Endothelial cell of umbilical vein (primary cell): ENCODE measurements around the gene FHDC1. TPM values are rescaled to one million over a fixed set of nuclear protein-coding genes. Genes with fewer than 3 reads are reported as not detected.

Experiments
- BruUV-seq: library from RNA; stranded (reverse); fragments of 400-500 nt; replicated peaks from 2 replicates; lab custom pipeline; 2021; lab: Mats Ljungman, UMichigan
- CTCF ChIA-PET: fragments of 300-600, 350-600 bp; sonication (Branson Sonifier 250); formaldehyde crosslinking; loops from one replicate; lab custom pipeline; 2021; ENCODE audit warnings: antibody characterized with exemption, inconsistent platforms; lab: Charles Lee
- POLR2A ChIA-PET: fragments of 300-600, 350-600 bp; sonication (Branson Sonifier 250); formaldehyde crosslinking; loops from one replicate; lab custom pipeline; 2021; ENCODE audit warnings: antibody characterized with exemption, inconsistent platforms; lab: Charles Lee
- DNase-seq: peaks from one replicate; pipeline ENCODE4 v3.0.0-alpha.2; 2011; ENCODE audit warnings: low read depth, low spot score
- FAIRE-seq: peaks from 2 replicates; lab custom pipeline; 2011; peaks lifted over from hg19 to GRCh38; lab: Jason Lieb, UNC
- H2AFZ ChIP-seq: 2 replicates; pipeline ENCODE4 v1.6.0; 2012; ENCODE audit warnings: low read depth, low read length, control low read depth, inconsistent platforms
- H3K27ac ChIP-seq: 2 replicates; pipeline ENCODE4 v1.5.1; 2011; ENCODE audit warnings: low read depth, mild to moderate bottlenecking, control low read depth, low read length, moderate library complexity; ENCODE audit not compliant: insufficient read depth
- H3K27me3 ChIP-seq, 2 experiments: 2 replicates each; pipeline versions ENCODE4 v1.6.0 to v1.6.1; 2011; ENCODE audit warnings: low read length in 2 of 2, mixed read lengths in 1 of 2; ENCODE audit not compliant: control insufficient read depth in 2 of 2, insufficient read depth in 2 of 2
- H3K36me3 ChIP-seq, 2 experiments: 2 replicates in 1 of 2; 3 replicates in 1 of 2; pipeline ENCODE4 v1.5.1; 2011; ENCODE audit warnings: low read length in 2 of 2, mild to moderate bottlenecking in 1 of 2, moderate library complexity in 1 of 2; ENCODE audit not compliant: control insufficient read depth in 2 of 2, insufficient read depth in 2 of 2; ENCODE audit errors: extremely low read depth in 1 of 2
- H3K4me1 ChIP-seq: 3 replicates; pipeline ENCODE4 v1.5.1; 2011; ENCODE audit warnings: mild to moderate bottlenecking, low read length; ENCODE audit not compliant: control insufficient read depth, insufficient read depth; ENCODE audit errors: extremely low read depth
- H3K4me2 ChIP-seq: 2 replicates; pipeline ENCODE4 v1.6.1; 2011; ENCODE audit warnings: low read length, control low read depth, mixed read lengths; ENCODE audit not compliant: insufficient read depth
- H3K4me3 ChIP-seq, 3 experiments: fragments of 200-600 bp in 1 of 3; sonication (generic), shearing (Covaris generic) in 1 of 3; replicated peaks in 1 of 3; 2 replicates each; pipeline ENCODE4 v1.5.1; 2011 to 2016; ENCODE audit warnings: control low read depth in 3 of 3, low read length in 3 of 3, mild to moderate bottlenecking in 2 of 3, inconsistent platforms in 1 of 3, low read depth in 1 of 3, moderate library complexity in 1 of 3; ENCODE audit not compliant: insufficient read depth in 1 of 3
- H3K79me2 ChIP-seq: 2 replicates; pipeline ENCODE4 v1.6.0; 2012; ENCODE audit warnings: low read length, inconsistent platforms; ENCODE audit not compliant: control insufficient read depth, insufficient read depth
- H3K9ac ChIP-seq: replicated peaks from 2 replicates; pipeline ENCODE3; 2011; ENCODE audit warnings: low read length, control low read depth; ENCODE audit not compliant: insufficient read depth; ENCODE audit errors: extremely low read depth
- H3K9me1 ChIP-seq: replicated peaks from 3 replicates; pipeline ENCODE4 v1.6.0; 2011; ENCODE audit warnings: mild to moderate bottlenecking, low read length; ENCODE audit not compliant: control insufficient read depth, insufficient read depth; ENCODE audit errors: extremely low read depth
- H3K9me3 ChIP-seq: replicated peaks from 2 replicates; pipeline ENCODE4 v1.5.1; 2012; ENCODE audit warnings: low read length, inconsistent platforms; ENCODE audit not compliant: control insufficient read depth, insufficient read depth
- H4K20me1 ChIP-seq: replicated peaks from 2 replicates; pipeline ENCODE3; 2011; ENCODE audit warnings: mild to moderate bottlenecking, low read length; ENCODE audit not compliant: control insufficient read depth, insufficient read depth; ENCODE audit errors: extremely low read depth
- EZH2 ChIP-seq: IDR thresholded peaks from 2 replicates; pipeline ENCODE4 v1.6.1; 2012; ENCODE audit warnings: borderline replicate concordance, low read depth, mild to moderate bottlenecking, moderate library complexity, low read length, inconsistent platforms; ENCODE audit not compliant: severe bottlenecking
- FOS ChIP-seq: IDR thresholded peaks from 2 replicates; pipeline ENCODE4 v1.6.1; 2011; ENCODE audit warnings: mild to moderate bottlenecking, low read length, moderate library complexity, borderline replicate concordance; ENCODE audit not compliant: insufficient read depth
- GATA2 ChIP-seq: IDR thresholded peaks from 2 replicates; pipeline ENCODE4 v1.7.0; 2011; ENCODE audit warnings: low read depth, mild to moderate bottlenecking, moderate library complexity, mixed read lengths, low read length; ENCODE audit not compliant: insufficient read length, insufficient read depth
- JUN ChIP-seq: IDR thresholded peaks from 2 replicates; pipeline ENCODE4 v1.6.1; 2011; ENCODE audit warnings: borderline replicate concordance, low read depth; ENCODE audit not compliant: insufficient read length, insufficient read depth
- MYC ChIP-seq: IDR thresholded peaks from one replicate; pipeline ENCODE4 v1.6.1; 2011; ENCODE audit warnings: mild to moderate bottlenecking, low read depth, low read length
- POLR2A ChIP-seq: IDR thresholded peaks from 2 replicates; pipeline ENCODE4 v1.6.1; 2012; ENCODE audit warnings: low read depth, mild to moderate bottlenecking, control low read depth, low read length
- POLR2AphosphoS5 ChIP-seq: IDR thresholded peaks from 2 replicates; pipeline ENCODE4 v1.6.1; 2012; ENCODE audit warnings: low read depth, mild to moderate bottlenecking, control low read depth, low read length, moderate library complexity; ENCODE audit not compliant: insufficient read depth
- dilution Hi-C: fragments of 300-500 bp; cut with MboI; formaldehyde crosslinking; loops from one replicate; pipeline ENCODE4 v1.15.0; 2019; ENCODE audit warnings: low sequenced_read_pairs; ENCODE audit not compliant: extremely low pct_ligation_motif_present
- intact Hi-C: fragments of 100-400 bp; cut with micrococcal nuclease; formaldehyde crosslinking; loops from one replicate; pipeline ENCODE4 v1.10.0; 2022
- polyA plus RNA-seq, 4 experiments: library from polyadenylated mRNA; depleted of rRNA in 3 of 4; stranded (reverse) in 3 of 4; unstranded in 1 of 4; fragments of >200 nt; gene quantifications; 2 replicates each; pipeline versions ENCODE4 v1.2.1 to v1.2.3, GENCODE V29; 2011 to 2012; ENCODE audit warnings: missing spikeins in 1 of 4
- total RNA-seq: library from RNA; stranded (reverse); gene quantifications from 2 replicates; pipeline ENCODE4 v1.2.3, GENCODE V29; 2021
- TF ChIP-seq, protein P1 (sequence below), 2 donors: IDR thresholded peaks; 1 replicate in 1 of 2; 2 replicates in 1 of 2; pipeline ENCODE4 v1.5.1; 2011; ENCODE audit warnings: low read length in 2 of 2, mild to moderate bottlenecking in 2 of 2, moderate library complexity in 2 of 2, control low read depth in 1 of 2, inconsistent platforms in 1 of 2, low read depth in 1 of 2; ENCODE audit not compliant: insufficient read depth in 1 of 2; ENCODE audit errors: extremely low read depth in 1 of 2
- TF ChIP-seq, protein P2 (sequence below): IDR thresholded peaks from 2 replicates; pipeline ENCODE4 v1.6.1; 2011; ENCODE audit not compliant: insufficient read depth, insufficient read length

FHDC1 gene
- total and polyA plus RNA-seq, 2 donors (not counting 3 experiments of a cell fraction or from before 2014, with no cell fraction given), result 0.03 to 0.18 TPM

DNA sequence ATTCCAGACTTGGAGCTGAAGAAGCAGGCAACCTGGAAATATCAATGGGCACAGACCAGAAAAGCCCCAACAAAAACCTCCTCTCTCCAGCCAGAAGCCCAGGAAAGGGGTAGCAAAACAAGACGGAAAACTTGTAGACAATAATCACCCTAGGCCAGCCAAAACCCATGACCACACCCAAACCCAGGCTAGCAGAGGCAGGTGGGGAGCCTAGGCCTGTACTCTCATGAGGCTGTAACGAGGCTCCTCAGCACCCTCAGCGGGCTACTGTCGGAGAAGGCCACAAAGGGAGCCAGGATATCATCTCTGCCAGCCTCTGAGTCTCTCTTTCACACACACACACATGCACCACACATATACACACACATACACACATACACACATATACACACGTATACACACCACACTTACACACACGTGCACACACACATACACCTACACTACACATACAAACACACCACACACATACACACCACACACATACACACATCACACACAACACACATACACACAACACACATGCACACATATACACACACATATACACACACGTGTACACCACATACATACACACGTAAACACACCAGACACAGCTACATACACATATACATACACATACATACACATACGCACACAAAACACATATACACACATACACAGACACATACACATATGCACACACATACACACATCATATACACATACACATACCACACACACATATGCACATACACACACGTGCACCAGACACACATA, 90.6 kb downstream of the FHDC1 start:
- Histone ChIP-seq H3K27me3 (peaks cover 0 to 2% of the 10 kb centered on the region in 2 experiments), H3K9me1 (no peaks in the 10 kb centered on the region), H4K20me1 (no peaks in the 10 kb centered on the region), H2AFZ (no peak overlapping the region), H3K4me2 (no peak overlapping the region), H3K36me3 (no peaks in the 10 kb centered on the region), H3K27ac (no peak overlapping the region), H3K9me3 (no peaks in the 10 kb centered on the region), H3K9ac (no peak overlapping the region), H3K79me2 (no peaks in the 10 kb centered on the region), H3K4me3 (no peak overlapping the region), H3K4me1 (no peaks in the 10 kb centered on the region)
- DNase-seq (no peak), FAIRE-seq (no peak)
- no TSS peak for BruUV-seq
- TF ChIP-seq FOS (no peak), POLR2AphosphoS5 (no peak), MYC (no peak), EZH2 (no peak), POLR2A (no peak), JUN (no peak), GATA2 (no peak)
- TF ChIP-seq, protein P1, sequence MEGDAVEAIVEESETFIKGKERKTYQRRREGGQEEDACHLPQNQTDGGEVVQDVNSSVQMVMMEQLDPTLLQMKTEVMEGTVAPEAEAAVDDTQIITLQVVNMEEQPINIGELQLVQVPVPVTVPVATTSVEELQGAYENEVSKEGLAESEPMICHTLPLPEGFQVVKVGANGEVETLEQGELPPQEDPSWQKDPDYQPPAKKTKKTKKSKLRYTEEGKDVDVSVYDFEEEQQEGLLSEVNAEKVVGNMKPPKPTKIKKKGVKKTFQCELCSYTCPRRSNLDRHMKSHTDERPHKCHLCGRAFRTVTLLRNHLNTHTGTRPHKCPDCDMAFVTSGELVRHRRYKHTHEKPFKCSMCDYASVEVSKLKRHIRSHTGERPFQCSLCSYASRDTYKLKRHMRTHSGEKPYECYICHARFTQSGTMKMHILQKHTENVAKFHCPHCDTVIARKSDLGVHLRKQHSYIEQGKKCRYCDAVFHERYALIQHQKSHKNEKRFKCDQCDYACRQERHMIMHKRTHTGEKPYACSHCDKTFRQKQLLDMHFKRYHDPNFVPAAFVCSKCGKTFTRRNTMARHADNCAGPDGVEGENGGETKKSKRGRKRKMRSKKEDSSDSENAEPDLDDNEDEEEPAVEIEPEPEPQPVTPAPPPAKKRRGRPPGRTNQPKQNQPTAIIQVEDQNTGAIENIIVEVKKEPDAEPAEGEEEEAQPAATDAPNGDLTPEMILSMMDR (IDR thresholded peaks at IDR 0.05; ENCODE audit: extremely low read depth in 1 of 2, insufficient read depth in 1 of 2, low read depth in 1 of 2, low read length in 2 of 2), result no peak
- TF ChIP-seq, protein P2, sequence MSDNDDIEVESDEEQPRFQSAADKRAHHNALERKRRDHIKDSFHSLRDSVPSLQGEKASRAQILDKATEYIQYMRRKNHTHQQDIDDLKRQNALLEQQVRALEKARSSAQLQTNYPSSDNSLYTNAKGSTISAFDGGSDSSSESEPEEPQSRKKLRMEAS, result no peak
- ChIA-PET POLR2A (no interaction called here), CTCF (no interaction called here)
- dilution Hi-C loops (no loop called here), intact Hi-C loops (no loop called here)
